K562 (cell line): Measurements from ENCODE around the gene RGS9BP. TPM values are rescaled to one million over a fixed set of nuclear protein-coding genes. Genes with fewer than 3 reads are reported as not detected.
A peak's percentile ranks its signal among the peaks of the same experiment; 100 is the strongest.

ENCODE experiments used
- CHD4 ChIP-seq: fragments of 200-600 bp; sonication (generic); IDR thresholded peaks from 3 replicates; pipeline ENCODE4 v1.6.1; 2012; ENCODE audit warnings: low read depth, mild to moderate bottlenecking, mixed read lengths, low read length, inconsistent platforms; ENCODE audit not compliant: insufficient read depth, insufficient replicate concordance, poor library complexity, severe bottlenecking
- FOXJ3 ChIP-seq: sonication (generic); formaldehyde crosslinking; IDR thresholded peaks from 2 replicates; pipeline ENCODE4 v1.4.0; 2020; ENCODE audit warnings: mild to moderate bottlenecking, missing genetic modification reagents
- GTF2F1 ChIP-seq: IDR thresholded peaks from 2 replicates; pipeline ENCODE4 v1.6.1; 2011; ENCODE audit warnings: low read depth, low read length, improper control_type of control experiment
- HNRNPUL1 ChIP-seq: fragments of 200-400 bp; formaldehyde crosslinking; IDR thresholded peaks from 2 replicates; pipeline ENCODE4 v1.6.1; 2017; ENCODE audit warnings: low read length
- KDM1A ChIP-seq, 2 experiments: fragments of 450-650 bp; IDR thresholded peaks; 2 replicates each; pipeline ENCODE4 v1.6.1; 2016; ENCODE audit warnings: mild to moderate bottlenecking in 2 of 2
- MAFK ChIP-seq: IDR thresholded peaks from 2 replicates; pipeline ENCODE4 v1.6.1; 2011; ENCODE audit warnings: low read length, improper control_type of control experiment
- NONO ChIP-seq, 2 experiments: fragments of 200-400 bp in 1 of 2; fragments of 450-650 bp in 1 of 2; formaldehyde crosslinking in 1 of 2; IDR thresholded peaks; 2 replicates each; pipeline ENCODE4 v1.6.1; 2017; ENCODE audit warnings: low read depth in 2 of 2, mild to moderate bottlenecking in 2 of 2, moderate library complexity in 2 of 2, low read length in 1 of 2
- PHF8 ChIP-seq: fragments of 200-600 bp; sonication (generic); IDR thresholded peaks from 2 replicates; pipeline ENCODE4 v1.6.1; 2012; ENCODE audit warnings: mixed run types, mild to moderate bottlenecking, inconsistent platforms, low read length, moderate library complexity, borderline replicate concordance
- POLR2A ChIP-seq: fragments of 450-650 bp; conservative IDR thresholded peaks from 2 replicates; pipeline ENCODE4 v1.6.1; 2016
- RFX1 ChIP-seq: fragments of 450-650 bp; IDR thresholded peaks from 2 replicates; pipeline ENCODE4 v1.6.1; 2016; ENCODE audit warnings: mild to moderate bottlenecking, moderate library complexity
- TAF9B ChIP-seq: fragments of 450-650 bp; IDR thresholded peaks from 2 replicates; pipeline ENCODE4 v1.6.1; 2018; ENCODE audit warnings: mild to moderate bottlenecking; ENCODE audit not compliant: partially characterized antibody
- TCF7 ChIP-seq: sonication (generic); IDR thresholded peaks from 2 replicates; pipeline ENCODE4 v1.6.1; 2016; ENCODE audit warnings: antibody characterized with exemption, borderline replicate concordance
- ZBTB9 ChIP-seq: fragments of 450-650 bp; formaldehyde crosslinking; IDR thresholded peaks from 2 replicates; pipeline ENCODE4 v1.4.0; 2020; ENCODE audit warnings: mild to moderate bottlenecking, moderate library complexity
- ZNF311 ChIP-seq: fragments of 250-450 bp; sonication (Bioruptor Pico); IDR thresholded peaks from 2 replicates; pipeline ENCODE4 v1.4.0; 2020; ENCODE audit warnings: mild to moderate bottlenecking, moderate library complexity
- ZNF41 ChIP-seq: fragments of 250-450 bp; sonication (Bioruptor Pico); conservative IDR thresholded peaks from 2 replicates; pipeline ENCODE4 v1.4.0; 2020; ENCODE audit warnings: mild to moderate bottlenecking
- ZNF639 ChIP-seq, 2 experiments: fragments of 200-800 bp in 1 of 2; sonication (Bioruptor generic) in 1 of 2; sonication (generic) in 1 of 2; formaldehyde crosslinking in 1 of 2; IDR thresholded peaks in 1 of 2; conservative IDR thresholded peaks in 1 of 2; 2 replicates each; pipeline versions ENCODE4 v1.5.0 to v1.6.1; 2016 to 2020; ENCODE audit warnings: missing compliant biosample characterization in 1 of 2, missing genetic modification characterization in 1 of 2, missing genetic modification reagents in 1 of 2
- ZSCAN29 ChIP-seq: fragments of 450-650 bp; IDR thresholded peaks from 2 replicates; pipeline ENCODE4 v1.6.1; 2017
- polyA plus RNA-seq, 8 experiments: library from polyadenylated mRNA; depleted of rRNA in 4 of 8; stranded (reverse) in 5 of 8; unstranded in 3 of 8; fragments of >200 nt; fragmentation: Nextera tagmentation in 2 of 8; fragmentation: Illumina TruSeq in 1 of 8; extraction: Ambion mirVana in 2 of 8; extraction: Trizol in 1 of 8; gene quantifications; 2 replicates each; pipeline versions ENCODE4 v1.2.1 to v1.2.3, GENCODE V29; 2011 to 2014; ENCODE audit warnings: inconsistent platforms in 1 of 8, missing spikeins in 1 of 8
- total RNA-seq, 7 experiments: library from RNA; depleted of rRNA in 6 of 7; stranded (reverse); fragments of >200 nt in 6 of 7; fragmentation: Illumina TruSeq in 2 of 7; extraction: Trizol in 2 of 7; gene quantifications; 2 replicates each; pipeline versions ENCODE4 v1.2.1 to v1.2.3, GENCODE V29; 2011 to 2021; ENCODE audit warnings: low replicate concordance in 1 of 7
- TF ChIP-seq, protein P1 (sequence below): fragments of 200-800 bp; sonication (Bioruptor generic); IDR thresholded peaks from 2 replicates; pipeline ENCODE4 v1.6.1; 2016; ENCODE audit warnings: missing genetic modification characterization, missing compliant biosample characterization

Gene RGS9BP
- total and polyA plus RNA-seq, 9 of the 15 experiments (the other 6 are each of a cell fraction or from before 2014, with no cell fraction given) = 0.03 to 1.3 (median 0.49) TPM

GRCh38 chr19:32671883-32672593 is 3.6 kb upstream of the RGS9BP start (continued):
- TF ChIP-seq, protein P1, sequence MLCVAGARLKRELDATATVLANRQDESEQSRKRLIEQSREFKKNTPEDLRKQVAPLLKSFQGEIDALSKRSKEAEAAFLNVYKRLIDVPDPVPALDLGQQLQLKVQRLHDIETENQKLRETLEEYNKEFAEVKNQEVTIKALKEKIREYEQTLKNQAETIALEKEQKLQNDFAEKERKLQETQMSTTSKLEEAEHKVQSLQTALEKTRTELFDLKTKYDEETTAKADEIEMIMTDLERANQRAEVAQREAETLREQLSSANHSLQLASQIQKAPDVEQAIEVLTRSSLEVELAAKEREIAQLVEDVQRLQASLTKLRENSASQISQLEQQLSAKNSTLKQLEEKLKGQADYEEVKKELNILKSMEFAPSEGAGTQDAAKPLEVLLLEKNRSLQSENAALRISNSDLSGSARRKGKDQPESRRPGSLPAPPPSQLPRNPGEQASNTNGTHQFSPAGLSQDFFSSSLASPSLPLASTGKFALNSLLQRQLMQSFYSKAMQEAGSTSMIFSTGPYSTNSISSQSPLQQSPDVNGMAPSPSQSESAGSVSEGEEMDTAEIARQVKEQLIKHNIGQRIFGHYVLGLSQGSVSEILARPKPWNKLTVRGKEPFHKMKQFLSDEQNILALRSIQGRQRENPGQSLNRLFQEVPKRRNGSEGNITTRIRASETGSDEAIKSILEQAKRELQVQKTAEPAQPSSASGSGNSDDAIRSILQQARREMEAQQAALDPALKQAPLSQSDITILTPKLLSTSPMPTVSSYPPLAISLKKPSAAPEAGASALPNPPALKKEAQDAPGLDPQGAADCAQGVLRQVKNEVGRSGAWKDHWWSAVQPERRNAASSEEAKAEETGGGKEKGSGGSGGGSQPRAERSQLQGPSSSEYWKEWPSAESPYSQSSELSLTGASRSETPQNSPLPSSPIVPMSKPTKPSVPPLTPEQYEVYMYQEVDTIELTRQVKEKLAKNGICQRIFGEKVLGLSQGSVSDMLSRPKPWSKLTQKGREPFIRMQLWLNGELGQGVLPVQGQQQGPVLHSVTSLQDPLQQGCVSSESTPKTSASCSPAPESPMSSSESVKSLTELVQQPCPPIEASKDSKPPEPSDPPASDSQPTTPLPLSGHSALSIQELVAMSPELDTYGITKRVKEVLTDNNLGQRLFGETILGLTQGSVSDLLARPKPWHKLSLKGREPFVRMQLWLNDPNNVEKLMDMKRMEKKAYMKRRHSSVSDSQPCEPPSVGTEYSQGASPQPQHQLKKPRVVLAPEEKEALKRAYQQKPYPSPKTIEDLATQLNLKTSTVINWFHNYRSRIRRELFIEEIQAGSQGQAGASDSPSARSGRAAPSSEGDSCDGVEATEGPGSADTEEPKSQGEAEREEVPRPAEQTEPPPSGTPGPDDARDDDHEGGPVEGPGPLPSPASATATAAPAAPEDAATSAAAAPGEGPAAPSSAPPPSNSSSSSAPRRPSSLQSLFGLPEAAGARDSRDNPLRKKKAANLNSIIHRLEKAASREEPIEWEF (CRISPR knock-in tag) = no peak
- no peak for TF ChIP-seq ZSCAN29
- TF ChIP-seq CHD4 = no peak
- TF ChIP-seq KDM1A (IDR thresholded peaks at IDR 0.05) = peak; percentile 87 to 89
- no peak for TF ChIP-seq PHF8
- no peak for TF ChIP-seq TAF9B
- no peak for TF ChIP-seq FOXJ3 (CRISPR knock-in tag)
- no peak for TF ChIP-seq HNRNPUL1
- TF ChIP-seq MAFK = peak; percentile 87
- no peak for TF ChIP-seq RFX1
- peak in 1 of 2 experiments; percentile 56; a peak in 1 of 4 replicates for TF ChIP-seq ZNF639 (CRISPR knock-in tag; conservative IDR thresholded peaks at IDR 0.05 in 1 of 2, IDR thresholded peaks at IDR 0.05 in 1 of 2)
- TF ChIP-seq TCF7 = no peak
- TF ChIP-seq NONO (IDR thresholded peaks at IDR 0.05; ENCODE audit: low read depth in 2 of 2, low read length in 1 of 2) = peak in 1 of 2 experiments; percentile 49; a peak in 1 of 4 replicates
- TF ChIP-seq ZNF311 = no peak
- no peak for TF ChIP-seq POLR2A
- TF ChIP-seq ZBTB9 (CRISPR knock-in tag) = no peak
- TF ChIP-seq GTF2F1 = no peak
- TF ChIP-seq ZNF41 = no peak
